HepG2 (cell line): ENCODE measurements around the gene TVP23C. TPM values are rescaled to one million over a fixed set of nuclear protein-coding genes. Genes with fewer than 3 reads are reported as not detected.

ENCODE experiments used
- ZBTB3 ChIP-seq: sonication (generic); formaldehyde crosslinking; IDR thresholded peaks from 2 replicates; pipeline ENCODE4 v1.4.0; 2020; ENCODE audit warnings: low read depth, mild to moderate bottlenecking, moderate library complexity, missing genetic modification reagents, borderline replicate concordance
- polyA plus RNA-seq, 8 experiments: library from polyadenylated mRNA; depleted of rRNA in 3 of 8; stranded (reverse) in 7 of 8; unstranded in 1 of 8; fragments of >200 nt; fragmentation: Illumina TruSeq in 4 of 8; extraction: Trizol in 4 of 8; gene quantifications; 2 replicates each; pipeline versions ENCODE4 v1.2.1 to v1.2.3, GENCODE V29; 2011 to 2016; ENCODE audit warnings: low read depth in 4 of 8, missing spikeins in 1 of 8, mixed read lengths in 1 of 8; ENCODE audit not compliant: insufficient read depth in 1 of 8
- total RNA-seq, 5 experiments: library from RNA; depleted of rRNA; stranded (reverse); fragments of >200 nt; fragmentation: Illumina TruSeq; extraction: Trizol; gene quantifications; 2 replicates each; pipeline ENCODE4 v1.2.3, GENCODE V29; 2016; ENCODE audit warnings: low read depth in 1 of 5
- TF ChIP-seq, protein P1 (sequence below), 2 experiments: sonication (generic) in 1 of 2; formaldehyde crosslinking in 1 of 2; IDR thresholded peaks; 2 replicates each; pipeline versions ENCODE4 v1.6.1 to v1.9.0; 2014 to 2022; ENCODE audit warnings: antibody characterized with exemption in 1 of 2, borderline replicate concordance in 1 of 2, inconsistent platforms in 1 of 2, low read depth in 1 of 2, missing genetic modification reagents in 1 of 2
- TF ChIP-seq, protein P2 (sequence below): sonication (generic); formaldehyde crosslinking; IDR thresholded peaks from 2 replicates; pipeline ENCODE4 v1.5.1; 2020; ENCODE audit warnings: mild to moderate bottlenecking, missing genetic modification reagents, moderate library complexity

The TVP23C gene
- total and polyA plus RNA-seq, 2 of the 13 experiments (the other 11 are each of a cell fraction or from before 2014, with no cell fraction given) = 10.4 to 28.2 TPM

DNA sequence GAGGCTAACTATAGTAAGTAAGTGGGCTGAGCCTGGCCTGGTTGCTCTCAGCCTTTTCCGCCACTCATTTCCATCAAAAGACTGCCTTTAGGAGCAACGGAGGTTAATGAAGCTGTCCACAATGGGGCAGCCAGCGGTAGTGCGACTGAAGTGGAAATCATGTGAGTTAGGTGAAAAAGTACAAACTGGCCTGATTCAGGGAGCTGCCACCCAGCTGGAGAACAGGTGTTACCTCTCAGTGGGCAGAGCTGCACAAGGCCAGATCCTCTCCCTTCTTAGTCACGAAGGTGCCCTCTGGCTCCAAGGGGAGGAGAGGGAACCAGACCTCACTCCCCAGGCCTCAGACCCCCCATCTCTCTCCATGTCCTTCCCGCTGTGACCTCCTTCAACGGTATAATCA, 61.5 kb downstream of the TVP23C start (continued):
- TF ChIP-seq, protein P1, sequence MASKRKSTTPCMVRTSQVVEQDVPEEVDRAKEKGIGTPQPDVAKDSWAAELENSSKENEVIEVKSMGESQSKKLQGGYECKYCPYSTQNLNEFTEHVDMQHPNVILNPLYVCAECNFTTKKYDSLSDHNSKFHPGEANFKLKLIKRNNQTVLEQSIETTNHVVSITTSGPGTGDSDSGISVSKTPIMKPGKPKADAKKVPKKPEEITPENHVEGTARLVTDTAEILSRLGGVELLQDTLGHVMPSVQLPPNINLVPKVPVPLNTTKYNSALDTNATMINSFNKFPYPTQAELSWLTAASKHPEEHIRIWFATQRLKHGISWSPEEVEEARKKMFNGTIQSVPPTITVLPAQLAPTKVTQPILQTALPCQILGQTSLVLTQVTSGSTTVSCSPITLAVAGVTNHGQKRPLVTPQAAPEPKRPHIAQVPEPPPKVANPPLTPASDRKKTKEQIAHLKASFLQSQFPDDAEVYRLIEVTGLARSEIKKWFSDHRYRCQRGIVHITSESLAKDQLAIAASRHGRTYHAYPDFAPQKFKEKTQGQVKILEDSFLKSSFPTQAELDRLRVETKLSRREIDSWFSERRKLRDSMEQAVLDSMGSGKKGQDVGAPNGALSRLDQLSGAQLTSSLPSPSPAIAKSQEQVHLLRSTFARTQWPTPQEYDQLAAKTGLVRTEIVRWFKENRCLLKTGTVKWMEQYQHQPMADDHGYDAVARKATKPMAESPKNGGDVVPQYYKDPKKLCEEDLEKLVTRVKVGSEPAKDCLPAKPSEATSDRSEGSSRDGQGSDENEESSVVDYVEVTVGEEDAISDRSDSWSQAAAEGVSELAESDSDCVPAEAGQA (IDR thresholded peaks at IDR 0.05; ENCODE audit: low read depth) = no peak
- TF ChIP-seq, protein P1 (CRISPR knock-in tag; IDR thresholded peaks at IDR 0.05; ENCODE audit: borderline replicate concordance) = no peak
- no peak for TF ChIP-seq ZBTB3
- TF ChIP-seq, protein P2, sequence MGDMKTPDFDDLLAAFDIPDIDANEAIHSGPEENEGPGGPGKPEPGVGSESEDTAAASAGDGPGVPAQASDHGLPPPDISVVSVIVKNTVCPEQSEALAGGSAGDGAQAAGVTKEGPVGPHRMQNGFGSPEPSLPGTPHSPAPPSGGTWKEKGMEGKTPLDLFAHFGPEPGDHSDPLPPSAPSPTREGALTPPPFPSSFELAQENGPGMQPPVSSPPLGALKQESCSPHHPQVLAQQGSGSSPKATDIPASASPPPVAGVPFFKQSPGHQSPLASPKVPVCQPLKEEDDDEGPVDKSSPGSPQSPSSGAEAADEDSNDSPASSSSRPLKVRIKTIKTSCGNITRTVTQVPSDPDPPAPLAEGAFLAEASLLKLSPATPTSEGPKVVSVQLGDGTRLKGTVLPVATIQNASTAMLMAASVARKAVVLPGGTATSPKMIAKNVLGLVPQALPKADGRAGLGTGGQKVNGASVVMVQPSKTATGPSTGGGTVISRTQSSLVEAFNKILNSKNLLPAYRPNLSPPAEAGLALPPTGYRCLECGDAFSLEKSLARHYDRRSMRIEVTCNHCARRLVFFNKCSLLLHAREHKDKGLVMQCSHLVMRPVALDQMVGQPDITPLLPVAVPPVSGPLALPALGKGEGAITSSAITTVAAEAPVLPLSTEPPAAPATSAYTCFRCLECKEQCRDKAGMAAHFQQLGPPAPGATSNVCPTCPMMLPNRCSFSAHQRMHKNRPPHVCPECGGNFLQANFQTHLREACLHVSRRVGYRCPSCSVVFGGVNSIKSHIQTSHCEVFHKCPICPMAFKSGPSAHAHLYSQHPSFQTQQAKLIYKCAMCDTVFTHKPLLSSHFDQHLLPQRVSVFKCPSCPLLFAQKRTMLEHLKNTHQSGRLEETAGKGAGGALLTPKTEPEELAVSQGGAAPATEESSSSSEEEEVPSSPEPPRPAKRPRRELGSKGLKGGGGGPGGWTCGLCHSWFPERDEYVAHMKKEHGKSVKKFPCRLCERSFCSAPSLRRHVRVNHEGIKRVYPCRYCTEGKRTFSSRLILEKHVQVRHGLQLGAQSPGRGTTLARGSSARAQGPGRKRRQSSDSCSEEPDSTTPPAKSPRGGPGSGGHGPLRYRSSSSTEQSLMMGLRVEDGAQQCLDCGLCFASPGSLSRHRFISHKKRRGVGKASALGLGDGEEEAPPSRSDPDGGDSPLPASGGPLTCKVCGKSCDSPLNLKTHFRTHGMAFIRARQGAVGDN = no peak
